Vagina (tissue), 2 donors: ENCODE measurements around the gene COL23A1.

Experiments used
- POLR2A ChIP-seq, 2 donors: fragments of 450-650 bp; IDR thresholded peaks; one replicate each; pipeline ENCODE4 v1.6.1; 2017; ENCODE audit warnings: antibody characterized with exemption in 2 of 2, mild to moderate bottlenecking in 2 of 2, moderate library complexity in 2 of 2
- POLR2AphosphoS5 ChIP-seq, 2 donors: sonication (generic); formaldehyde crosslinking; IDR thresholded peaks; one replicate each; pipeline ENCODE4 v1.9.0; 2017; ENCODE audit warnings: antibody characterized with exemption in 2 of 2, mild to moderate bottlenecking in 2 of 2, low read depth in 1 of 2; ENCODE audit not compliant: insufficient read depth in 1 of 2
- TF ChIP-seq, protein P1 (sequence below), 3 experiments: fragments of 450-650 bp in 2 of 3; fragments of 200-600 bp in 1 of 3; sonication (generic) in 1 of 3; IDR thresholded peaks; one replicate each; pipeline ENCODE4 v1.5.1; 2017 to 2019; ENCODE audit warnings: antibody characterized with exemption in 3 of 3, mild to moderate bottlenecking in 2 of 3, moderate library complexity in 2 of 3

DNA sequence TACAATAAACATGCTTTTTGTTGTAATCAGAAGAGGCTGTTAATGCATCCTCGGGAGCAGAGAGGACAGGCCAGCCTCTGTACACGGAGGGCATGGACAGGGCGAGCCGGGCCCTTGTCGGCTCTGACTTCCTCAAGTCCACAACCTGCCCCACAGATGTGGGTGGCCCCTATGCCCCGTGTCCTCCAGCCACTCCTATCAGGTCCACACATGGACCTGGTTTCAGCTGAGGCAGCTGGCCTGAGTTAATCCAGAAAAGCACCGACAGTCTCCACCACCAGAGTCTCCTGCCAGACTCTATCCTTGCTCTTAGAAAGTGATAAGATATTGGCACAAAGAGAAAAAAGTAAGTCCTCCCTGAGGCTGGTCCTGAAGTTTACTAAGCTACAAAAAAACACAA is 305.2 kb downstream of the COL23A1 start:
- TF ChIP-seq, protein P1, sequence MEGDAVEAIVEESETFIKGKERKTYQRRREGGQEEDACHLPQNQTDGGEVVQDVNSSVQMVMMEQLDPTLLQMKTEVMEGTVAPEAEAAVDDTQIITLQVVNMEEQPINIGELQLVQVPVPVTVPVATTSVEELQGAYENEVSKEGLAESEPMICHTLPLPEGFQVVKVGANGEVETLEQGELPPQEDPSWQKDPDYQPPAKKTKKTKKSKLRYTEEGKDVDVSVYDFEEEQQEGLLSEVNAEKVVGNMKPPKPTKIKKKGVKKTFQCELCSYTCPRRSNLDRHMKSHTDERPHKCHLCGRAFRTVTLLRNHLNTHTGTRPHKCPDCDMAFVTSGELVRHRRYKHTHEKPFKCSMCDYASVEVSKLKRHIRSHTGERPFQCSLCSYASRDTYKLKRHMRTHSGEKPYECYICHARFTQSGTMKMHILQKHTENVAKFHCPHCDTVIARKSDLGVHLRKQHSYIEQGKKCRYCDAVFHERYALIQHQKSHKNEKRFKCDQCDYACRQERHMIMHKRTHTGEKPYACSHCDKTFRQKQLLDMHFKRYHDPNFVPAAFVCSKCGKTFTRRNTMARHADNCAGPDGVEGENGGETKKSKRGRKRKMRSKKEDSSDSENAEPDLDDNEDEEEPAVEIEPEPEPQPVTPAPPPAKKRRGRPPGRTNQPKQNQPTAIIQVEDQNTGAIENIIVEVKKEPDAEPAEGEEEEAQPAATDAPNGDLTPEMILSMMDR (IDR thresholded peaks at IDR 0.05) = no peak
- TF ChIP-seq POLR2AphosphoS5 (IDR thresholded peaks at IDR 0.05; ENCODE audit: insufficient read depth in 1 of 2, low read depth in 1 of 2) = no peak
- TF ChIP-seq POLR2A (IDR thresholded peaks at IDR 0.05) = no peak
